Spleen (tissue), 11 donors: Measurements from ENCODE around the gene FOXL2NB. TPM values are rescaled to one million over a fixed set of nuclear protein-coding genes. Genes with fewer than 3 reads are reported as not detected.

Experiments
- DNase-seq: peaks from one replicate; pipeline ENCODE4 v3.0.0-alpha.2; 2020
- H3K27ac ChIP-seq, 8 donors: fragments of 200-600 bp; sonication (generic) in 7 of 8; 1 replicate in 4 of 8; 2 replicates in 4 of 8; pipeline versions ENCODE4 v1.5.0 to v1.8.0; 2016 to 2021; ENCODE audit warnings: inconsistent platforms in 4 of 8, mild to moderate bottlenecking in 4 of 8, moderate library complexity in 1 of 8
- H3K27me3 ChIP-seq, 7 donors: fragments of 200-600 bp; sonication (generic) in 6 of 7; replicated peaks in 1 of 7; 1 replicate in 4 of 7; 2 replicates in 3 of 7; pipeline versions ENCODE4 v1.5.0 to v1.8.0; 2016 to 2021; ENCODE audit warnings: inconsistent platforms in 3 of 7, mild to moderate bottlenecking in 1 of 7
- H3K36me3 ChIP-seq, 6 donors: fragments of 200-600 bp; sonication (generic) in 5 of 6; 1 replicate in 4 of 6; 2 replicates in 2 of 6; pipeline versions ENCODE4 v1.5.0 to v1.8.0; 2016 to 2021; ENCODE audit warnings: inconsistent platforms in 2 of 6
- H3K4me1 ChIP-seq, 6 donors: fragments of 200-600 bp; sonication (generic) in 5 of 6; 1 replicate in 3 of 6; 2 replicates in 3 of 6; pipeline versions ENCODE4 v1.5.0 to v1.8.0; 2016 to 2021; ENCODE audit warnings: inconsistent platforms in 3 of 6
- H3K4me3 ChIP-seq, 8 donors: fragments of 200-600 bp; sonication (generic) in 7 of 8; 1 replicate in 4 of 8; 2 replicates in 4 of 8; pipeline versions ENCODE4 v1.5.0 to v1.8.0; 2016 to 2021; ENCODE audit warnings: inconsistent platforms in 4 of 8, mild to moderate bottlenecking in 4 of 8, moderate library complexity in 2 of 8
- H3K9me3 ChIP-seq, 8 donors: fragments of 200-600 bp; sonication (generic) in 7 of 8; 1 replicate in 4 of 8; 2 replicates in 4 of 8; pipeline versions ENCODE4 v1.5.0 to v1.8.0; 2016 to 2021; ENCODE audit warnings: inconsistent platforms in 4 of 8
- POLR2A ChIP-seq, 3 donors: fragments of 450-650 bp; IDR thresholded peaks; one replicate each; pipeline ENCODE4 v1.5.1; 2017; ENCODE audit warnings: antibody characterized with exemption in 3 of 3, mild to moderate bottlenecking in 1 of 3
- POLR2AphosphoS5 ChIP-seq, 3 donors: sonication (generic); formaldehyde crosslinking; IDR thresholded peaks; one replicate each; pipeline ENCODE4 v1.5.1; 2017; ENCODE audit warnings: antibody characterized with exemption in 3 of 3
- WGBS, 5 donors: extraction: QIAGEN DNeasy Blood & Tissue Kit in 3 of 5; methylation state at CpG; one replicate each; pipeline versions ENCODE4 v1.1.5 to v1.1.7; 2013 to 2018; 5-methylcytosine and 5-hydroxymethylcytosine counted together
- intact Hi-C: fragments of 100-400 bp; cut with DNase I; formaldehyde crosslinking; loops from one replicate; pipeline ENCODE4 v1.15.0; 2023; ENCODE audit warnings: low total_unique reads
- polyA plus RNA-seq, 3 donors: library from polyadenylated mRNA; stranded (reverse); fragments of 200-250 nt; gene quantifications; one replicate each; pipeline ENCODE4 v1.2.1, GENCODE V29; 2013
- total RNA-seq, 7 donors: library from RNA; depleted of rRNA in 3 of 7; stranded (reverse); fragments of >200 nt in 3 of 7; fragmentation: NEBNext Ultra II Directional in 4 of 7; extraction: Animal tissue kit (Norgen Biotek cat#: 25700) in 4 of 7; gene quantifications; one replicate each; pipeline versions ENCODE4 v1.1.0 to v1.2.1, GENCODE V29; 2016 to 2021
- TF ChIP-seq, protein P1 (sequence below), 11 experiments: fragments of 200-600 bp in 7 of 11; fragments of 450-650 bp in 4 of 11; sonication (generic) in 4 of 11; IDR thresholded peaks in 8 of 11; conservative IDR thresholded peaks in 3 of 11; 1 replicate in 7 of 11; 2 replicates in 4 of 11; pipeline versions ENCODE4 v1.4.0 to v1.8.0; 2016 to 2021; ENCODE audit warnings: antibody characterized with exemption in 11 of 11, inconsistent platforms in 4 of 11, mild to moderate bottlenecking in 1 of 11
- donor health status: healthy with polysubstance abuse.
- donor health status: DM: no; HTN: no; CAD: no; lungs with moderate emphysema.
- donor health status: DM: no; HTN: no; CAD: no.
- donor health status: Bipolar disorder and iron deficiency.
- donor health status: healthy.
- donor health status: DM: no; HTN: no; CAD: no.
- donor health status: DM: yes; HTN: yes; CAD: no.

FOXL2NB gene
- total and polyA plus RNA-seq, 10 donors = 0.04 TPM; not detected in 9

DNA sequence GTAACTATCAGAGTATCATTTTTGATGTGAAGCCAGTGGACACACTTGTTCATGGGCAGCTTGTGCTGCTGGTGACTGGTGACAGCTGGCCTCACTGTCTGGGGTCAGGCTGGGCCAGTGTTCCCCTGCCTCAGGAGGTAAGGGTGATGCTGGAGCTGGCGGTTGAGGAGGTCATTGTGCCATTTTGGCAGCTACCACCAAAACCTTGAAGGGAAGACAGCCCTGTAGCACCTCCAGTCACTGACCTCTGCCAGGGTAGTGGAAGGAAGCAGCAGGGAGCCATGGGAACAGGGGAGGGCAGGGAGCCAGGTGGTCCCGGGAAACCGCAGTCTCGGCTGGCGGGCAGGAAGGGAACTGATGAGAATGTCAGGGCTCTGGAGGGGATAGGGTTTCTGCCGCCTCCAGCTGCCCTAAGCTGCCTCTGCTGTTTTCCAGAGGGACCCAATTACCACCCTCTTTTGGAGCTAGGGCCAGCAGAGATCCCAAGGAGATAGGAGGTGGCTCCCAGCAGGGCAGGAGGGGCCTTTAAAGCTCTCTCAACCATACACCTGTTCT is 24.8 kb downstream of the FOXL2NB start:
- WGBS, 5 donors = 64 to 89% (median 70%) methylated on average over 6 of the region's 6 CpGs
- Histone ChIP-seq H3K9me3 (no peaks in the 10 kb centered on the region), H3K4me3 (no peak overlapping the region), H3K4me1 (no peaks in the 10 kb centered on the region), H3K27me3 (peaks cover 0 to 32% (median 0%) of the 10 kb centered on the region in 7 donors), H3K36me3 (no peaks in the 10 kb centered on the region), H3K27ac (no peak overlapping the region)
- TF ChIP-seq, protein P1, sequence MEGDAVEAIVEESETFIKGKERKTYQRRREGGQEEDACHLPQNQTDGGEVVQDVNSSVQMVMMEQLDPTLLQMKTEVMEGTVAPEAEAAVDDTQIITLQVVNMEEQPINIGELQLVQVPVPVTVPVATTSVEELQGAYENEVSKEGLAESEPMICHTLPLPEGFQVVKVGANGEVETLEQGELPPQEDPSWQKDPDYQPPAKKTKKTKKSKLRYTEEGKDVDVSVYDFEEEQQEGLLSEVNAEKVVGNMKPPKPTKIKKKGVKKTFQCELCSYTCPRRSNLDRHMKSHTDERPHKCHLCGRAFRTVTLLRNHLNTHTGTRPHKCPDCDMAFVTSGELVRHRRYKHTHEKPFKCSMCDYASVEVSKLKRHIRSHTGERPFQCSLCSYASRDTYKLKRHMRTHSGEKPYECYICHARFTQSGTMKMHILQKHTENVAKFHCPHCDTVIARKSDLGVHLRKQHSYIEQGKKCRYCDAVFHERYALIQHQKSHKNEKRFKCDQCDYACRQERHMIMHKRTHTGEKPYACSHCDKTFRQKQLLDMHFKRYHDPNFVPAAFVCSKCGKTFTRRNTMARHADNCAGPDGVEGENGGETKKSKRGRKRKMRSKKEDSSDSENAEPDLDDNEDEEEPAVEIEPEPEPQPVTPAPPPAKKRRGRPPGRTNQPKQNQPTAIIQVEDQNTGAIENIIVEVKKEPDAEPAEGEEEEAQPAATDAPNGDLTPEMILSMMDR (IDR thresholded peaks at IDR 0.05 in 8 of 11, conservative IDR thresholded peaks at IDR 0.05 in 3 of 11) = no peak
- TF ChIP-seq POLR2A (IDR thresholded peaks at IDR 0.05) (no peak), POLR2AphosphoS5 (IDR thresholded peaks at IDR 0.05) (no peak)
- no peak for DNase-seq
- intact Hi-C loops = no loop called here

DNA sequence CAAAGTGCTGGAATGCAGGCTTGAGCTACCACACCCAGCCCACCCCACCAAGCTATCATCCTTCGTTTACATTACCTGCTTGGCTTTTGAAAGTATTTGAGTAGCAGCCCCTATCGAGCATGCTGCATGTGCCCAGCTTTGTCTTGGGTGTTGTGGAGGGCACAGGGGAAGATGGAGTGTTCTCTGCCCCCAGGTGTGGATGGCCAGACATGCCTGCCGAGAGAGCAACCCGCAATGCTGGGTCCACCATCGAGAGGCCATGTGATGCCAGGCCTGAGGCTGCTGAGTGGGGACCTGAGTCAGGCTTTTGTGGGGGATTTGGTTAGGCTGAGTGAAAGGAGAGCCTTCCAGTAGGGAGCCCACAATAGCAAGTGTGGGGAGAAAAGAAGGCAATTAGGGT is 25.9 kb downstream of the FOXL2NB start:
- Histone ChIP-seq H3K4me3 (no peak overlapping the region), H3K9me3 (no peaks in the 10 kb centered on the region), H3K36me3 (no peaks in the 10 kb centered on the region), H3K4me1 (no peaks in the 10 kb centered on the region), H3K27ac (no peak overlapping the region), H3K27me3 (peaks cover 0 to 32% (median 0%) of the 10 kb centered on the region in 7 donors)
- TF ChIP-seq POLR2A (IDR thresholded peaks at IDR 0.05) = no peak
- TF ChIP-seq, protein P1 (IDR thresholded peaks at IDR 0.05 in 8 of 11, conservative IDR thresholded peaks at IDR 0.05 in 3 of 11) = no peak
- intact Hi-C loops = no loop called here
- DNase-seq = no peak
- 82 to 92% (median 85%) methylated on average over 5 of the region's 5 CpGs for WGBS, 5 donors

DNA sequence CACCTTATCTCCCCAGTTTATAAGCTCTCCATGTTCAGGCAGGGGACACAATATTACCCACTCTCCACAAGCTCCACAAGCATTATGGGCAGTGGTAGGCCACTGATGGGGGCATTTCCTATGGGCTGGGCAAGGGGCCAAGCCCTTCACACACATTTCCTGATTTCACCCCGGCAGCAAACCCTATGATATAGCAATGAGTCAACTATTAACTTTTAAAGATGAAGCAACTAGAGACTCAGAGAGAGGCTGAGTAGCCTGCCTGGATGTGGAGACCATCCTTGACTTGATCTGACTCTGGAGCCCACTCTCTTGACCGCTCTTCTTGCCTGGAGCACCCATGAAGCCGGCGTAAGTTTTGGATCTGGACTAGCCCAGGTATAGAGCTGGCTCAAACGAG is 27.4 kb downstream of the FOXL2NB start:
- H3K27ac ChIP-seq = no peak overlapping the region
- no peak for TF ChIP-seq POLR2AphosphoS5 (IDR thresholded peaks at IDR 0.05)
- TF ChIP-seq POLR2A (IDR thresholded peaks at IDR 0.05) = no peak
- TF ChIP-seq, protein P1 (IDR thresholded peaks at IDR 0.05 in 8 of 11, conservative IDR thresholded peaks at IDR 0.05 in 3 of 11) = no peak
- no peaks in the 10 kb centered on the region for H3K36me3 ChIP-seq
- H3K4me1 ChIP-seq = no peaks in the 10 kb centered on the region
- WGBS, 5 donors = 61 to 75% (median 70%) methylated on average over 5 of the region's 5 CpGs
- peaks cover 0 to 25% (median 0%) of the 10 kb centered on the region in 7 donors for H3K27me3 ChIP-seq
- no peak for DNase-seq
- H3K4me3 ChIP-seq = no peak overlapping the region
- H3K9me3 ChIP-seq = no peaks in the 10 kb centered on the region
- intact Hi-C loops = no loop called here

DNA sequence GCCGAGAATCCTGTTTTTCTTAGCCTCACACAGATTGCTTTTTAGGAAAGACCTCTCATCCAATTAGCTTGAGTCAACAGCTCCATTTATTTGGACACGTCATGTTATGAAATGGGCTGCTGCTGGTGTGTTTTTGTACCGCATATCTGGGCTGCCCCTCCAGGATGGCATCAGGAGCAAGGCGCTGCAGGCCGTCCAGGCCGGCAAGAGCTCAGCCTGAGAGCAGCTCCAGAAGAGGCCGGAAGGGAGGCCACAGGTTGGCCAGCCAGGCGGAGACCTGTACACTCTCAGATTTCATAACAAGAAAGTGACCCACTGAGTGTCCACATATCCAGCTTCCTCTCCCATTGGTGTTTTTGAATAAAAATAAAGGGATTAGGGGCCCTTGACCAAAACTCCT is 28.3 kb downstream of the FOXL2NB start:
- TF ChIP-seq, protein P1 (IDR thresholded peaks at IDR 0.05 in 8 of 11, conservative IDR thresholded peaks at IDR 0.05 in 3 of 11) = no peak
- TF ChIP-seq POLR2A (IDR thresholded peaks at IDR 0.05) (no peak), POLR2AphosphoS5 (IDR thresholded peaks at IDR 0.05) (no peak)
- no peak overlapping the region for H3K27ac ChIP-seq
- no peak for DNase-seq
- no peaks in the 10 kb centered on the region for H3K9me3 ChIP-seq
- peaks cover 0 to 22% (median 0%) of the 10 kb centered on the region in 7 donors for H3K27me3 ChIP-seq
- intact Hi-C loops = no loop called here
- H3K4me1 ChIP-seq = no peaks in the 10 kb centered on the region
- H3K4me3 ChIP-seq = no peak overlapping the region
- no peaks in the 10 kb centered on the region for H3K36me3 ChIP-seq
- 87 to 94% (median 93%) methylated on average over 4 to 8 of the region's 8 CpGs for WGBS, 5 donors
